ENCODE data around the gene KLHL26.

Gene KLHL26

DNA sequence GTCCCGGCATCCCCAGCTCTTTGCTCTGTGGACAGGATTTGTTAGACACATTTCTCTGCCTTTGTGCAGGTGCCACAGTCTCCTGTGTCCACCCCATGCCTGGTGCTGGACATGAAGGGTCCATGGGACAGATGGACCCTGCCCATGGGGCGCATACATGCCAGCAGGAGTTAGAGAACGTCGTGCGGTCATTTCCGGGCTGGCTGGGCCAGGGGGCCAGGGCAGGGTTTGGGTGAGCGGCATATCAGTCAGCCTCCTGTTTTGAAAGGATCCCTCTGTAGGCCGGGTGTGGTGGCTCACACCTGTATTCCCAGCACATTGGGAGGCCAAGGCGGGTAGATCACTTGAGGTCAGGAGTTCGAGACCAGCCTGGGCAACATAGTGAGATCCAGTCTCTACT, 11.0 kb downstream of the KLHL26 start:
- no peak for TF ChIP-seq CTCF (IDR thresholded peaks at IDR 0.05; ENCODE audit: insufficient read depth, low read length, poor library complexity, severe bottlenecking)
- no peak overlapping the region for H3K4me3 ChIP-seq (replicated peaks; ENCODE audit: low read depth, low read length)
- no peaks in the 10 kb centered on the region for H3K27me3 ChIP-seq (replicated peaks; ENCODE audit: control insufficient read depth, insufficient read depth, low read length)
- peaks cover 2% of the 10 kb centered on the region for H3K36me3 ChIP-seq (ENCODE audit: control insufficient read depth, insufficient read depth, low read length)
- no peak for DNase-seq (ENCODE audit: extremely low read depth, insufficient read length)

GRCh38 chr19:18648973-18649315, 12.1 kb downstream of the KLHL26 start:
- DNase-seq (ENCODE audit: extremely low read depth, insufficient read length): no peak
- TF ChIP-seq CTCF (IDR thresholded peaks at IDR 0.05; ENCODE audit: insufficient read depth, low read length, poor library complexity, severe bottlenecking): no peak
- H3K4me3 ChIP-seq (replicated peaks; ENCODE audit: low read depth, low read length): no peak overlapping the region
- no peaks in the 10 kb centered on the region for H3K27me3 ChIP-seq (replicated peaks; ENCODE audit: control insufficient read depth, insufficient read depth, low read length)
- H3K36me3 ChIP-seq (ENCODE audit: control insufficient read depth, insufficient read depth, low read length): peaks cover 2% of the 10 kb centered on the region

- no peak for DNase-seq (ENCODE audit: extremely low read depth, insufficient read length)
- no peak overlapping the region for H3K4me3 ChIP-seq (replicated peaks; ENCODE audit: low read depth, low read length)
- H3K27me3 ChIP-seq (replicated peaks; ENCODE audit: control insufficient read depth, insufficient read depth, low read length): no peaks in the 10 kb centered on the region
- peaks cover 2% of the 10 kb centered on the region for H3K36me3 ChIP-seq (ENCODE audit: control insufficient read depth, insufficient read depth, low read length)
- no peak for TF ChIP-seq CTCF (IDR thresholded peaks at IDR 0.05; ENCODE audit: insufficient read depth, low read length, poor library complexity, severe bottlenecking)
Measured at GRCh38 chr19:18649371-18650020, 12.7 kb downstream of the KLHL26 start.

DNA sequence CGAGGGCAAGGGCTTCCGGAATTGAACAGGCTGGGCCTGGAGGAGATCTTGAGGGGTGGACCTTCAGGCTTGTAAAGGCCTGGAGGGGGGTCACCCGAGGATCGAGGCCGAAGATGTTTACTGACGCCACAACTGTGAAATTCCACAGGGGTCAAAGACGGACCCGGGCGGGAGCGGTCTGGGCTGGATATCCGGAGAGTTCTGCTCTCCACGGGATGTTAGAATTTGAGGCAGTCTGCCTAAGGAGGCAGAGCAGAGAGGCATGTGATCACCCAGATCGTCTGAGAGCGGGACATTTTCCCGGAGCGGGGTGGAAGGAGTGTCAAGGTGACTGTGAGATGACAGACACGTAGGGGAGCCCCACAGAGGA, 13.2 kb downstream of the KLHL26 start:
- Histone ChIP-seq H3K4me3 (replicated peaks; ENCODE audit: low read depth, low read length) (no peak overlapping the region), H3K36me3 (ENCODE audit: control insufficient read depth, insufficient read depth, low read length) (peaks cover 2% of the 10 kb centered on the region), H3K27me3 (replicated peaks; ENCODE audit: control insufficient read depth, insufficient read depth, low read length) (no peaks in the 10 kb centered on the region)
- TF ChIP-seq CTCF (IDR thresholded peaks at IDR 0.05; ENCODE audit: insufficient read depth, low read length, poor library complexity, severe bottlenecking): no peak
- DNase-seq (ENCODE audit: extremely low read depth, insufficient read length): no peak

DNA sequence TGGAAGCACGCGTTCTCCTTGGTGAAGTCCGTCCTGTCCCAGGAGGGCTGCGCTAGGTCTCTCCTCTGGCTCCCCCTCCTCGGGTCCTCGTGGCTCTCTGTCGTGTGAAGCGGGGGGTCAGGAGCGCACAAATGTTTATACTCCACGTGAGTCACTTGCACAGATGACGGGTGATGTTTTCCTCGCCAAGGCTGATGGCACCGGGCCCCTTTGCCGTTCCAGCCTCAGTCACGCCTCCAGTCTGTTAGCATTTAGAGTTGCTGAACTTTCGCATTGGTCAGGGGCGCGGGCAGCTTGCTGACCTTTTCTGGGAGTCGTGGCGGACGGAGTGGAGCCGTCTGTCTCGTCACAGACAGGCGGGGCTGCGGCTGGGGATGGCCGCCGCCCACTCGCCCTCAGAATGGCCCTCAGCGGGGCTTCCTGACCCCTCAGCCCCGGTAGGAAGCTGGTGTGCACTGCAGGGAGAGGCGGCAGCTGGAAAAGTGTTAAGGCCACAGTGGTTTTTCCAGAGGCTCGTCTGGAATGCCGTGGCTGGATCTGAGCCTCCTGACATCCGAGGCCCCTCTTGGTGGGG, 13.7 kb downstream of the KLHL26 start:
- Histone ChIP-seq H3K4me3 (replicated peaks; ENCODE audit: low read depth, low read length) (no peak overlapping the region), H3K27me3 (replicated peaks; ENCODE audit: control insufficient read depth, insufficient read depth, low read length) (no peaks in the 10 kb centered on the region), H3K36me3 (ENCODE audit: control insufficient read depth, insufficient read depth, low read length) (peaks cover 2% of the 10 kb centered on the region)
- TF ChIP-seq CTCF (IDR thresholded peaks at IDR 0.05; ENCODE audit: insufficient read depth, low read length, poor library complexity, severe bottlenecking): no peak
- no peak for DNase-seq (ENCODE audit: extremely low read depth, insufficient read length)

- no peak for DNase-seq (ENCODE audit: extremely low read depth, insufficient read length)
- Histone ChIP-seq H3K27me3 (replicated peaks; ENCODE audit: control insufficient read depth, insufficient read depth, low read length) (no peaks in the 10 kb centered on the region), H3K4me3 (replicated peaks; ENCODE audit: low read depth, low read length) (no peak overlapping the region), H3K36me3 (ENCODE audit: control insufficient read depth, insufficient read depth, low read length) (peaks cover 2% of the 10 kb centered on the region)
- no peak for TF ChIP-seq CTCF (IDR thresholded peaks at IDR 0.05; ENCODE audit: insufficient read depth, low read length, poor library complexity, severe bottlenecking)
Measured at GRCh38 chr19:18651300-18651699, 14.5 kb downstream of the KLHL26 start.
